Activated T-cell treated with anti-CD3 and anti-CD28 coated beads, Interleukin-2, amount 50 U/mL, for 1 hour (primary cell): ENCODE data around the gene MORN4.
A peak's percentile ranks its signal among the peaks of the same experiment; 100 is the strongest.

Experiments
- DNase-seq: peaks from one replicate; pipeline ENCODE4 v3.0.0-alpha.2; 2020

The MORN4 gene

DNA sequence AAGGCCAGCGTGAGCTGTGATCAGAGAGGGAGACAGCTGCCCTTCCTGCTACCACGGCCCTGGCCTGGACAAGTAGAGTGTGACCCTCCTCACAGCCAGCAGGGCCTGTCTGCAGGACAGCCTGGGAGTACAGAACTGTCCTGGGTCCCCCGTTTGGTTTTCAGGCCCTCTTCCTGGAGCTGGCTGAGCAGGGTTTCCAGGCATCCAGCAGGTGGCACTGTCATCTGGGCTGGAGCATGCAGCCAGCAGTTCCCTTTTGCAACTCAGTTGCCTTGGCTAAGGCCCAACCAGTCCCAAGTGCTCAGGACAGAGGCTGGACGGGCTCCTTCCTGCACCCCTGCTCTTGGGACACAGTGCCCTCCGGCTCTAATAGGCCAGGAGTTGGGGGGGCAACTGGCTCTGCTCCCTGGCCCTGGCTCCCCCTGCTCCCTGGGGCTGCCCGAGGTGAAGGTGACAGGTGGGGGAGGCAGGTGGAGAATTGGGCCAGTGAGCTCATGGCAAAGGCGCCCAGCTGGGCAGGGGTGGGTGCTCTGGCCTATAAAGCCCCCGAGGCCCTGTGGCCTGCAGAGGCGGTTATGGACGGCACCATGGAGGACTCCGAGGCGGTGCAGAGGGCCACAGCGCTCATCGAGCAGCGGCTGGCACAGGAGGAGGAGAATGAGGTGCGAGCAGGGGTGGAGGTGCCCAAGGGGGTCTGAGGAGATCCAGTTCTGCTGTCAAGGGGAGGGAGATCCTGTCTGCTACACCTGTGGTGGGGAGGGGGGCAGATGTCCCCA lies 60.9 kb downstream of the MORN4 start, which contains the start of gene ANKRD2:
Gene ANKRD2, plus strand, starts transcription at position 566 of the 776 bp plus-strand sequence. Its CDS starts 10 bp downstream, at position 576.
- DNase-seq, result peak; percentile 48

- DNase-seq, result no peak
Measured at GRCh38 chr10:97571622-97572021, 61.7 kb downstream of the MORN4 start.

DNA sequence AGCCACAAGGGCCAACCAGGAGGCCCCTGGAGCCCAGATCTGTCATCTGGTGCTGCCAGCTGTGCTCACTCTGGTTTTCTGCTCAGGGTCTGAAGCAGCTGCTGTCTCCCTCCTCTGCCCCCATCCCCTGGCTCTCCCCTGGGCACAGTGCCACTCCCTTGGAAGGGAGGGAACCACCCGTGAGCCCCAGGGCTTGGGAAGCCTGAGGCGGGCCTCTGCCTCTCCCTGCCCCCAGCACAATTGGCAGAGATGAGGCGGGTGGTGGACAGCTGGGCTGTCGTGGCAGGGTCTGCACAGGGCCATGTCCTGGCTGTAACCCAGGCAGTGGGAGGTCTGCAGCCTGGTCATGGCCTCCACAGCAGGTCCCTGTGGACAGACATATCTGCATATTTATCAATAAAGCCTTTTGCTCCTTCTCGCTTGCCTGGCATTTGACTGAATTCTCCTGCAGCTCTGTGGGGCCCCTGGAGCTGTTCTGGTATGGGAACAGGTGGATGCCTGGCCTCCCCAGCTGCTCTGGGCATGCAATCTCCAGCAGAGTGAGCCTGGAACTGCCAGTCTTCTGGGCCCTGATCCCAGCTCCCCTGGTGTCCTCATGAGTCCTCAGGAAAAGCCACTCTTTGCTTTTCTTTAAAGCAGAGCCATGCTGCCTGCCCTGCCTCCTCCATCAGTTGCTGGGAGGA lies 62.4 kb downstream of the MORN4 start:
- no peak for DNase-seq

DNA sequence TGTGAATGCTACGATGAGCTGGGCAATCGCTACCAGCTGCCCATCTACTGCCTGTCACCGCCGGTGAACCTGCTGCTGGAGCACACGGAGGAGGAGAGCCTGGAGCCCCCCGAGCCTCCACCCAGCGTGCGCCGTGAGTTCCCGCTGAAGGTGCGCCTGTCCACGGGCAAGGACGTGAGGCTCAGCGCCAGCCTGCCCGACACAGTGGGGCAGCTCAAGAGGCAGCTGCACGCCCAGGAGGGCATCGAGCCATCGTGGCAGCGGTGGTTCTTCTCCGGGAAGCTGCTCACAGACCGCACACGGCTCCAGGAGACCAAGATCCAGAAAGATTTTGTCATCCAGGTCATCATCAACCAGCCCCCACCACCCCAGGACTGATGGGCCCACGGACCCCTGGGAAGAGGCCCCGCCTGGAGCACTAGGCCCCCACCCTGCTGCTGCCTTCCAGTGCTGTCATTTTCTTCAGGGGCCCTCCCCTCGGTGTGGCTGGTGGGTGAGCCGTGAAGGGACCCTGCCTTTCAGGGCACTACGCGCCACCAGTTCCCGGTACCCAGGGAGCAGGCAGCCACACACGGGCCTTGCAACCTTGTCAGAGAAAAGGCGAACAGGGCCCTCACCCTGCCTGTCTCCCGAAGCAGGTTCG lies 63.0 kb downstream of the MORN4 start:
- no peak for DNase-seq

GRCh38 chr10:97567891-97568290 lies 65.4 kb downstream of the MORN4 start:
- no peak for DNase-seq

DNA sequence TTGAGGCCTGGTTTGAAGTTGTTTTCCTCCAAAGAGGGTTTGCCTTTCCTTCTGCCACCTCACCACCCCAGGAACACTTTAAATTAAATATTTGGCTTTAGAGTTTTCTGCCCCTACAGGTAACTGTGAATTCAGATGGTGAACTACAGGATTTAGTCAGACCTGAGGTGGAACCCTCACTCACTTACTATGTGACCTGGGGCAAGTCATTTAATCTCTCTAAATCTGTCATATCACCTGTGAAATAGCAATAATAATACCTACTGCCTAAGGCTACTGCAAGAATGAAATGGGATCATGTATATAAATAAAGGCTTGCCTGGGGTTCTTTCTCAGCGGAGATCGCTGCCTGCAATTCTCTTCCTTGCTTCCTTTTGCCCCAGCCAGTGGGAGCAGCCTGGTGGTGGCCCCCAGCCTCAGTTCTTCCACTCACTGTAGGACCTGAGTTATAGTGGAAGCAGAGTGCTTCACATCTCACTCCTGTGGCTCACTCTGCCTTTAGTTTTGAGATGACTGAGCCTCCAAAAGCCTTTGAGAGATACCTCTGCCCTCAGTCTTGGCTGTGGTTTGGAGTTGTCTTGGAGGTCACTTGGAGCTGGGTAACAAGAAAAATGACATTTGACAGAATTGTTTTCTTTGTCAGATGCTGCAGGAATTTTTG lies 66.8 kb downstream of the MORN4 start:
- no peak for DNase-seq

DNA sequence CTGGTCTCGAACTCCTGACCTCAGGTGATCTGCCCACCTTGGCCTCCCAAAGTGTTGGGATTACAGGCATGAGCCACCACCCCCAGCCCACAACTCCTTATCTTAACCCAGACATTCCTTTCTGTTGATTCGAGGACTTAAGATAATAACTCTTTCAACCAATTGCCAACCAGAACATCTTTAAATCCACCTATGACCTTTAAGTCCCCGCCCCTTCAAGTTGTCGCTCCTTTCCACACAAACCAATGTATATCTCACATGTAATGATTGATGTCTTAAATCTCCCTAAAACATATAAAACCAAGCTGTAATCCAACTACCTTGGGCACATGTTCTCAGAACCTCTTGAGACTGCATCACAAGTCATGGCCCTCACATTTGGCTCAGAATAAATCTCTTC lies 68.5 kb downstream of the MORN4 start:
- no peak for DNase-seq
